Chondrocyte (in vitro differentiated cells): ENCODE measurements around the gene REM2. TPM values are rescaled to one million over a fixed set of nuclear protein-coding genes. Genes with fewer than 3 reads are reported as not detected.

ENCODE experiments used
- DNase-seq: peaks from one replicate; pipeline ENCODE4 v3.0.0; 2021; ENCODE audit warnings: mixed read lengths, low spot score
- H3K27ac Mint-ChIP-seq: one replicate; pipeline ENCODE4 v1.8.0; 2021; ENCODE audit warnings: mild to moderate bottlenecking, moderate library complexity, mixed read lengths; ENCODE audit not compliant: unreplicated experiment
- H3K27me3 Mint-ChIP-seq: 2 replicates; pipeline ENCODE4 v1.8.0; 2021; ENCODE audit warnings: low read depth, mixed read lengths
- H3K36me3 Mint-ChIP-seq: 2 replicates; pipeline ENCODE4 v1.8.0; 2021; ENCODE audit warnings: low read depth, mixed read lengths
- H3K4me1 Mint-ChIP-seq: 2 replicates; pipeline ENCODE4 v1.8.0; 2021; ENCODE audit warnings: low read depth, mild to moderate bottlenecking, mixed read lengths
- H3K4me3 Mint-ChIP-seq: one replicate; pipeline ENCODE4 v1.8.0; 2021; ENCODE audit warnings: mild to moderate bottlenecking, moderate library complexity, mixed read lengths; ENCODE audit not compliant: unreplicated experiment
- H3K9me3 Mint-ChIP-seq: 2 replicates; pipeline ENCODE4 v1.8.0; 2021; ENCODE audit warnings: low read depth, mixed read lengths
- CTCF ChIP-seq: fragments of 200-600 bp; sonication (generic); IDR thresholded peaks from 2 replicates; pipeline ENCODE4 v1.5.0; 2021; ENCODE audit warnings: antibody characterized with exemption, mild to moderate bottlenecking, moderate library complexity
- total RNA-seq: library from RNA; stranded (reverse); gene quantifications from 3 replicates; pipeline ENCODE4 v1.2.1, GENCODE V29; 2021

The REM2 gene
- total RNA-seq, 1 donor from 2014 or later: 0.10 TPM

- no peak for DNase-seq
- H3K9me3 Mint-ChIP-seq: no peaks in the 10 kb centered on the region
- peaks cover 17% of the 10 kb centered on the region for H3K36me3 Mint-ChIP-seq
- H3K4me3 Mint-ChIP-seq: no peak overlapping the region
- H3K27ac Mint-ChIP-seq: no peak overlapping the region
- H3K27me3 Mint-ChIP-seq: no peaks in the 10 kb centered on the region
- no peak for TF ChIP-seq CTCF
- H3K4me1 Mint-ChIP-seq: peaks cover 15% of the 10 kb centered on the region
These were observed 43.3 kb downstream of the REM2 start for GRCh38 chr14:22926316-22926715.

- H3K4me3 Mint-ChIP-seq: no peak overlapping the region
- no peak for TF ChIP-seq CTCF
- peak overlapping the region; percentile 25 for H3K27ac Mint-ChIP-seq
- H3K27me3 Mint-ChIP-seq: no peaks in the 10 kb centered on the region
- H3K9me3 Mint-ChIP-seq: no peaks in the 10 kb centered on the region
- H3K4me1 Mint-ChIP-seq: peaks cover 15% of the 10 kb centered on the region
- peaks cover 10% of the 10 kb centered on the region for H3K36me3 Mint-ChIP-seq
- no peak for DNase-seq
These were observed 45.4 kb downstream of the REM2 start for GRCh38 chr14:22928237-22929103.

GRCh38 chr14:22929104-22929960 lies 46.3 kb downstream of the REM2 start, which contains the start of gene PRMT5:
TSS of gene PRMT5 (minus strand) at chr14:22929376. CDS start at chr14:22929361, 15 bp downstream.
- Mint-ChIP-seq H3K4me1 (peaks cover 15% of the 10 kb centered on the region), H3K27me3 (no peaks in the 10 kb centered on the region), H3K9me3 (no peaks in the 10 kb centered on the region), H3K27ac (no peak within 1 kb of the TSS), H3K4me3 (no peak within 1 kb of the TSS), H3K36me3 (peaks cover 8% of the 10 kb centered on the region)
- DNase-seq: peak; percentile 98
- TF ChIP-seq CTCF: no peak

GRCh38 chr14:22929961-22930364 lies 46.9 kb downstream of the REM2 start:
- H3K4me3 Mint-ChIP-seq: no peak overlapping the region

More at GRCh38 chr14:22929961-22930364, 46.9 kb downstream of the REM2 start:
- peaks cover 15% of the 10 kb centered on the region for H3K4me1 Mint-ChIP-seq
- TF ChIP-seq CTCF: no peak
- DNase-seq: no peak
- no peaks in the 10 kb centered on the region for H3K27me3 Mint-ChIP-seq
- no peaks in the 10 kb centered on the region for H3K9me3 Mint-ChIP-seq
- no peak overlapping the region for H3K27ac Mint-ChIP-seq
- peaks cover 4% of the 10 kb centered on the region for H3K36me3 Mint-ChIP-seq
